ENCODE results near the gene MTHFSD. TPM values are rescaled to one million over a fixed set of nuclear protein-coding genes. Genes with fewer than 3 reads are reported as not detected.

The MTHFSD gene
- total RNA-seq, 1 experiment from 2014 or later: 15.7 TPM

DNA sequence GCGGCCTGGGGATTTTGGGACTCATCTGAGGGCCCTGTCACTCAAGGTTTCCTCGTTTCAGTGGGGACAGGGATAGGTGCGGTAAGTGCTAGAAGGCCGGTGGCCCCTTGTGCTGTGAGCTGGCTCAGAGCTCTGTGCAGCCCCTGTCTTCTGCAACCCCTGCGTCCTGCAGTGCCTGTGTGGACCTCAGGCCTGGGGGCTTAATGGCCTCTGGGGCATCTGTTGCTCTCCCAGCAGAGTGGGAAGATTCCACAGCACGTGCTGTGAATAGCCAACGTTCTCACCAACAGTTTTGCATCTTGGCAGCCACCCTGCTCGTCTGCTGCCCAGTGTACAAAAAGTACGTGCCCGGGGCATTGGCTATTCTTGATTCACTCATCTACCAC, 16.5 kb upstream of the MTHFSD start (continued):
- TF ChIP-seq, protein P1, sequence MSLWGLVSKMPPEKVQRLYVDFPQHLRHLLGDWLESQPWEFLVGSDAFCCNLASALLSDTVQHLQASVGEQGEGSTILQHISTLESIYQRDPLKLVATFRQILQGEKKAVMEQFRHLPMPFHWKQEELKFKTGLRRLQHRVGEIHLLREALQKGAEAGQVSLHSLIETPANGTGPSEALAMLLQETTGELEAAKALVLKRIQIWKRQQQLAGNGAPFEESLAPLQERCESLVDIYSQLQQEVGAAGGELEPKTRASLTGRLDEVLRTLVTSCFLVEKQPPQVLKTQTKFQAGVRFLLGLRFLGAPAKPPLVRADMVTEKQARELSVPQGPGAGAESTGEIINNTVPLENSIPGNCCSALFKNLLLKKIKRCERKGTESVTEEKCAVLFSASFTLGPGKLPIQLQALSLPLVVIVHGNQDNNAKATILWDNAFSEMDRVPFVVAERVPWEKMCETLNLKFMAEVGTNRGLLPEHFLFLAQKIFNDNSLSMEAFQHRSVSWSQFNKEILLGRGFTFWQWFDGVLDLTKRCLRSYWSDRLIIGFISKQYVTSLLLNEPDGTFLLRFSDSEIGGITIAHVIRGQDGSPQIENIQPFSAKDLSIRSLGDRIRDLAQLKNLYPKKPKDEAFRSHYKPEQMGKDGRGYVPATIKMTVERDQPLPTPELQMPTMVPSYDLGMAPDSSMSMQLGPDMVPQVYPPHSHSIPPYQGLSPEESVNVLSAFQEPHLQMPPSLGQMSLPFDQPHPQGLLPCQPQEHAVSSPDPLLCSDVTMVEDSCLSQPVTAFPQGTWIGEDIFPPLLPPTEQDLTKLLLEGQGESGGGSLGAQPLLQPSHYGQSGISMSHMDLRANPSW (CRISPR knock-in tag; conservative IDR thresholded peaks at IDR 0.05; ENCODE audit: low read depth): no peak
- TF ChIP-seq, protein P2, sequence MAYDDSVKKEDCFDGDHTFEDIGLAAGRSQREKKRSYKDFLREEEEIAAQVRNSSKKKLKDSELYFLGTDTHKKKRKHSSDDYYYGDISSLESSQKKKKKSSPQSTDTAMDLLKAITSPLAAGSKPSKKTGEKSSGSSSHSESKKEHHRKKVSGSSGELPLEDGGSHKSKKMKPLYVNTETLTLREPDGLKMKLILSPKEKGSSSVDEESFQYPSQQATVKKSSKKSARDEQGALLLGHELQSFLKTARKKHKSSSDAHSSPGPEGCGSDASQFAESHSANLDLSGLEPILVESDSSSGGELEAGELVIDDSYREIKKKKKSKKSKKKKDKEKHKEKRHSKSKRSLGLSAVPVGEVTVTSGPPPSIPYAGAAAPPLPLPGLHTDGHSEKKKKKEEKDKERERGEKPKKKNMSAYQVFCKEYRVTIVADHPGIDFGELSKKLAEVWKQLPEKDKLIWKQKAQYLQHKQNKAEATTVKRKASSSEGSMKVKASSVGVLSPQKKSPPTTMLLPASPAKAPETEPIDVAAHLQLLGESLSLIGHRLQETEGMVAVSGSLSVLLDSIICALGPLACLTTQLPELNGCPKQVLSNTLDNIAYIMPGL (CRISPR knock-in tag; IDR thresholded peaks at IDR 0.05): no peak
- TF ChIP-seq NFATC4 (CRISPR knock-in tag; IDR thresholded peaks at IDR 0.05) (no peak), RORB (CRISPR knock-in tag; IDR thresholded peaks at IDR 0.05) (no peak), JUN (CRISPR knock-in tag; IDR thresholded peaks at IDR 0.05) (no peak), TEAD4 (CRISPR knock-in tag; IDR thresholded peaks at IDR 0.05) (no peak), ESRRA (CRISPR knock-in tag; IDR thresholded peaks at IDR 0.05; ENCODE audit: borderline replicate concordance) (no peak), IRF2 (CRISPR knock-in tag; IDR thresholded peaks at IDR 0.05; ENCODE audit: borderline replicate concordance, low read depth) (no peak), SMAD4 (CRISPR knock-in tag; IDR thresholded peaks at IDR 0.05) (no peak), EMX1 (CRISPR knock-in tag; IDR thresholded peaks at IDR 0.05) (no peak)
- TF ChIP-seq, protein P3, sequence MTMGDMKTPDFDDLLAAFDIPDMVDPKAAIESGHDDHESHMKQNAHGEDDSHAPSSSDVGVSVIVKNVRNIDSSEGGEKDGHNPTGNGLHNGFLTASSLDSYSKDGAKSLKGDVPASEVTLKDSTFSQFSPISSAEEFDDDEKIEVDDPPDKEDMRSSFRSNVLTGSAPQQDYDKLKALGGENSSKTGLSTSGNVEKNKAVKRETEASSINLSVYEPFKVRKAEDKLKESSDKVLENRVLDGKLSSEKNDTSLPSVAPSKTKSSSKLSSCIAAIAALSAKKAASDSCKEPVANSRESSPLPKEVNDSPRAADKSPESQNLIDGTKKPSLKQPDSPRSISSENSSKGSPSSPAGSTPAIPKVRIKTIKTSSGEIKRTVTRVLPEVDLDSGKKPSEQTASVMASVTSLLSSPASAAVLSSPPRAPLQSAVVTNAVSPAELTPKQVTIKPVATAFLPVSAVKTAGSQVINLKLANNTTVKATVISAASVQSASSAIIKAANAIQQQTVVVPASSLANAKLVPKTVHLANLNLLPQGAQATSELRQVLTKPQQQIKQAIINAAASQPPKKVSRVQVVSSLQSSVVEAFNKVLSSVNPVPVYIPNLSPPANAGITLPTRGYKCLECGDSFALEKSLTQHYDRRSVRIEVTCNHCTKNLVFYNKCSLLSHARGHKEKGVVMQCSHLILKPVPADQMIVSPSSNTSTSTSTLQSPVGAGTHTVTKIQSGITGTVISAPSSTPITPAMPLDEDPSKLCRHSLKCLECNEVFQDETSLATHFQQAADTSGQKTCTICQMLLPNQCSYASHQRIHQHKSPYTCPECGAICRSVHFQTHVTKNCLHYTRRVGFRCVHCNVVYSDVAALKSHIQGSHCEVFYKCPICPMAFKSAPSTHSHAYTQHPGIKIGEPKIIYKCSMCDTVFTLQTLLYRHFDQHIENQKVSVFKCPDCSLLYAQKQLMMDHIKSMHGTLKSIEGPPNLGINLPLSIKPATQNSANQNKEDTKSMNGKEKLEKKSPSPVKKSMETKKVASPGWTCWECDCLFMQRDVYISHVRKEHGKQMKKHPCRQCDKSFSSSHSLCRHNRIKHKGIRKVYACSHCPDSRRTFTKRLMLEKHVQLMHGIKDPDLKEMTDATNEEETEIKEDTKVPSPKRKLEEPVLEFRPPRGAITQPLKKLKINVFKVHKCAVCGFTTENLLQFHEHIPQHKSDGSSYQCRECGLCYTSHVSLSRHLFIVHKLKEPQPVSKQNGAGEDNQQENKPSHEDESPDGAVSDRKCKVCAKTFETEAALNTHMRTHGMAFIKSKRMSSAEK (CRISPR knock-in tag; IDR thresholded peaks at IDR 0.05; ENCODE audit: borderline replicate concordance): no peak
- TF ChIP-seq, protein P4, sequence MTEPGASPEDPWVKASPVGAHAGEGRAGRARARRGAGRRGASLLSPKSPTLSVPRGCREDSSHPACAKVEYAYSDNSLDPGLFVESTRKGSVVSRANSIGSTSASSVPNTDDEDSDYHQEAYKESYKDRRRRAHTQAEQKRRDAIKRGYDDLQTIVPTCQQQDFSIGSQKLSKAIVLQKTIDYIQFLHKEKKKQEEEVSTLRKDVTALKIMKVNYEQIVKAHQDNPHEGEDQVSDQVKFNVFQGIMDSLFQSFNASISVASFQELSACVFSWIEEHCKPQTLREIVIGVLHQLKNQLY (CRISPR knock-in tag; IDR thresholded peaks at IDR 0.05): no peak
- TF ChIP-seq, protein P5, sequence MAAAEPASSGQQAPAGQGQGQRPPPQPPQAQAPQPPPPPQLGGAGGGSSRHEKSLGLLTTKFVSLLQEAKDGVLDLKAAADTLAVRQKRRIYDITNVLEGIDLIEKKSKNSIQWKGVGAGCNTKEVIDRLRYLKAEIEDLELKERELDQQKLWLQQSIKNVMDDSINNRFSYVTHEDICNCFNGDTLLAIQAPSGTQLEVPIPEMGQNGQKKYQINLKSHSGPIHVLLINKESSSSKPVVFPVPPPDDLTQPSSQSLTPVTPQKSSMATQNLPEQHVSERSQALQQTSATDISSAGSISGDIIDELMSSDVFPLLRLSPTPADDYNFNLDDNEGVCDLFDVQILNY (CRISPR knock-in tag; IDR thresholded peaks at IDR 0.05): no peak
- TF ChIP-seq, protein P6, sequence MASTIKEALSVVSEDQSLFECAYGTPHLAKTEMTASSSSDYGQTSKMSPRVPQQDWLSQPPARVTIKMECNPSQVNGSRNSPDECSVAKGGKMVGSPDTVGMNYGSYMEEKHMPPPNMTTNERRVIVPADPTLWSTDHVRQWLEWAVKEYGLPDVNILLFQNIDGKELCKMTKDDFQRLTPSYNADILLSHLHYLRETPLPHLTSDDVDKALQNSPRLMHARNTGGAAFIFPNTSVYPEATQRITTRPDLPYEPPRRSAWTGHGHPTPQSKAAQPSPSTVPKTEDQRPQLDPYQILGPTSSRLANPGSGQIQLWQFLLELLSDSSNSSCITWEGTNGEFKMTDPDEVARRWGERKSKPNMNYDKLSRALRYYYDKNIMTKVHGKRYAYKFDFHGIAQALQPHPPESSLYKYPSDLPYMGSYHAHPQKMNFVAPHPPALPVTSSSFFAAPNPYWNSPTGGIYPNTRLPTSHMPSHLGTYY (CRISPR knock-in tag; IDR thresholded peaks at IDR 0.05): no peak

Measured in WTC11 (cell line).